HEK293T (cell line): ENCODE results near the gene NACC2.

ENCODE experiments used
- ARNT ChIP-seq: fragments of 450-650 bp; IDR thresholded peaks from 2 replicates; pipeline ENCODE4 v1.6.1; 2017; ENCODE audit warnings: mild to moderate bottlenecking
- BHLHE40 ChIP-seq: fragments of 450-650 bp; IDR thresholded peaks from 2 replicates; pipeline ENCODE4 v1.6.1; 2016; ENCODE audit warnings: mild to moderate bottlenecking, moderate library complexity, borderline replicate concordance
- CTBP1 ChIP-seq: fragments of 450-650 bp; IDR thresholded peaks from 2 replicates; pipeline ENCODE4 v1.6.1; 2016; ENCODE audit warnings: borderline replicate concordance
- ELF4 ChIP-seq: fragments of 450-650 bp; IDR thresholded peaks from 2 replicates; pipeline ENCODE4 v1.6.1; 2017; ENCODE audit warnings: antibody characterized with exemption
- FOXA1 ChIP-seq: fragments of 450-650 bp; IDR thresholded peaks from 2 replicates; pipeline ENCODE4 v1.6.1; 2016; ENCODE audit warnings: mild to moderate bottlenecking
- FOXK2 ChIP-seq: fragments of 450-650 bp; IDR thresholded peaks from 2 replicates; pipeline ENCODE4 v1.6.1; 2016; ENCODE audit warnings: mild to moderate bottlenecking
- FOXM1 ChIP-seq: fragments of 450-650 bp; IDR thresholded peaks from 2 replicates; pipeline ENCODE4 v1.6.1; 2017; ENCODE audit warnings: mild to moderate bottlenecking, borderline replicate concordance
- LEF1 ChIP-seq: fragments of 450-650 bp; IDR thresholded peaks from 2 replicates; pipeline ENCODE4 v1.6.1; 2017; ENCODE audit warnings: mild to moderate bottlenecking, borderline replicate concordance
- NFRKB ChIP-seq: fragments of 450-650 bp; IDR thresholded peaks from 2 replicates; pipeline ENCODE4 v1.6.1; 2016; ENCODE audit warnings: mild to moderate bottlenecking, moderate library complexity
- PKNOX1 ChIP-seq: fragments of 450-650 bp; IDR thresholded peaks from 2 replicates; pipeline ENCODE4 v1.6.1; 2016
- SP1 ChIP-seq: fragments of 450-650 bp; IDR thresholded peaks from 2 replicates; pipeline ENCODE4 v1.6.1; 2017
- SUZ12 ChIP-seq: fragments of 450-650 bp; IDR thresholded peaks from 2 replicates; pipeline ENCODE4 v1.6.1; 2016; ENCODE audit warnings: mild to moderate bottlenecking
- TARDBP ChIP-seq: fragments of 450-650 bp; IDR thresholded peaks from 2 replicates; pipeline ENCODE4 v1.6.1; 2016

- TF ChIP-seq FOXK2 (no peak), BHLHE40 (no peak), FOXM1 (no peak), CTBP1 (no peak), ARNT (no peak), LEF1 (no peak), PKNOX1 (no peak), NFRKB (no peak), ELF4 (no peak), SP1 (no peak), SUZ12 (no peak), FOXA1 (no peak), TARDBP (no peak)
These were observed 32.2 kb downstream of the NACC2 start for GRCh38 chr9:136062657-136063439.
